HFF-Myc (cell line): Measurements from ENCODE around the gene SYTL1.

Experiments used
- DNase-seq: peaks from one replicate; pipeline ENCODE4 v3.0.0-alpha.2; 2011; ENCODE audit warnings: low read depth; ENCODE audit errors: extremely low read depth
- H3K4me3 ChIP-seq: replicated peaks from 2 replicates; pipeline ENCODE4 v1.5.1; 2011; ENCODE audit warnings: low read depth, mild to moderate bottlenecking, control low read depth, low read length
- CTCF ChIP-seq: IDR thresholded peaks from 2 replicates; pipeline ENCODE4 v1.5.1; 2012; ENCODE audit warnings: mild to moderate bottlenecking, low read depth, low read length, control low read depth; ENCODE audit errors: missing control alignments

Gene SYTL1

GRCh38 chr1:27397110-27397509, 55.3 kb downstream of the SYTL1 start:
- DNase-seq, result no peak
- TF ChIP-seq CTCF, result no peak
- no peak overlapping the region for H3K4me3 ChIP-seq

DNA sequence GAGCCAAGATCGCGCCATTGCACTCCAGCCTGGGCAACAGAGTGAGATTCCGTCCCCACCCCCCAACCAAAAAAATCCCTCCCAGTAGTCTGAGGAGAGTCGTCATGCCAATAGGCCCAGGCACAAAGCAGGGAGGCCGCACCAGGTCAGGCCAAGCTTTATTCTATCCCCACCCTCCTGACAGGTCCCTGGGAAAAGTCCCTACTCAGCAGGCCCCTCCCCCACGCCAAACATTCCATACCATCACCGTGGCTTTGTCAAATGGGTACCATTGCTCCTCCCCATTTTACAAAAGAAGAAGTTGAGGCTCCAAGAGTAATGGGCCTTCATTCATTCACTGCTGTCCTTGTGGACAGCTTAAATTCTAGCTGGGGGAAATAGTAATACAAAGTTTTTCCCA, 55.9 kb downstream of the SYTL1 start:
- no peak for DNase-seq
- no peak overlapping the region for H3K4me3 ChIP-seq
- no peak for TF ChIP-seq CTCF

GRCh38 chr1:27398405-27399149, 56.8 kb downstream of the SYTL1 start:
- TF ChIP-seq CTCF, result no peak
- no peak overlapping the region for H3K4me3 ChIP-seq

GRCh38 chr1:27399251-27400025, 57.6 kb downstream of the SYTL1 start:
- TF ChIP-seq CTCF, result no peak
- H3K4me3 ChIP-seq, result no peak overlapping the region
- DNase-seq, result no peak

More at GRCh38 chr1:27398405-27399149, 56.8 kb downstream of the SYTL1 start:
- DNase-seq, result no peak

GRCh38 chr1:27400082-27400962, 58.5 kb downstream of the SYTL1 start:
- no peak for DNase-seq
- H3K4me3 ChIP-seq, result no peak overlapping the region
- no peak for TF ChIP-seq CTCF

GRCh38 chr1:27400963-27401341, 59.1 kb downstream of the SYTL1 start:
- no peak for DNase-seq
- no peak overlapping the region for H3K4me3 ChIP-seq
- TF ChIP-seq CTCF, result no peak
